ENCODE data around the gene S100A16. TPM values are rescaled to one million over a fixed set of nuclear protein-coding genes. Genes with fewer than 3 reads are reported as not detected.

Gene S100A16
- total RNA-seq, 1 experiment from 2014 or later: 14.6 TPM

DNA sequence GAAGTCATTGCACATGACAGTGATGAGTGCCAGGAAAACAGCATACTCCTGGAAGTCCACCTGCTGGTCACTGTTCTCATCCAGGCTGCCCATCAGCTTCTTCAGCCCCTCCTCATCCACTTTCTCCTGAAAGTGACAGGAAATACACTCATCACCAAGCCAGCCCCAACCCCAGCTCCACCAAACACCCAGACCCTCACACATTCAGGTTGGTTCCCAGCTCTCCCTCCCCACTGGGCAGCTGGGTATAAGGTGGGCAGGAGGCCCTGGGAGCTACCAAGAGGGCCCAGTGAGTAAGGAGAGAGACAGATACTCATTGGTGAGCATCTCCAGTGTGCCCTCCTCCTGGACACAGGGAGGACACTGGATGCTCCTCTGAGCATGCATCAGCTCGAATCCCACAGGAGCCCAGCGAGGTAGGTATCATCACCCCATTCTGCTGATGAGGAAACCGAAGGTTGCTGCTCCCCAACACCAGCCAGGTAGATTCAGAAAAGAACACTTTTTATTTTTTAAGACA, 51.4 kb downstream of the S100A16 start (continued):
- TF ChIP-seq, protein P1, sequence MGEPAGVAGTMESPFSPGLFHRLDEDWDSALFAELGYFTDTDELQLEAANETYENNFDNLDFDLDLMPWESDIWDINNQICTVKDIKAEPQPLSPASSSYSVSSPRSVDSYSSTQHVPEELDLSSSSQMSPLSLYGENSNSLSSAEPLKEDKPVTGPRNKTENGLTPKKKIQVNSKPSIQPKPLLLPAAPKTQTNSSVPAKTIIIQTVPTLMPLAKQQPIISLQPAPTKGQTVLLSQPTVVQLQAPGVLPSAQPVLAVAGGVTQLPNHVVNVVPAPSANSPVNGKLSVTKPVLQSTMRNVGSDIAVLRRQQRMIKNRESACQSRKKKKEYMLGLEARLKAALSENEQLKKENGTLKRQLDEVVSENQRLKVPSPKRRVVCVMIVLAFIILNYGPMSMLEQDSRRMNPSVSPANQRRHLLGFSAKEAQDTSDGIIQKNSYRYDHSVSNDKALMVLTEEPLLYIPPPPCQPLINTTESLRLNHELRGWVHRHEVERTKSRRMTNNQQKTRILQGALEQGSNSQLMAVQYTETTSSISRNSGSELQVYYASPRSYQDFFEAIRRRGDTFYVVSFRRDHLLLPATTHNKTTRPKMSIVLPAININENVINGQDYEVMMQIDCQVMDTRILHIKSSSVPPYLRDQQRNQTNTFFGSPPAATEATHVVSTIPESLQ (CRISPR knock-in tag; IDR thresholded peaks at IDR 0.05): no peak
- TF ChIP-seq, protein P2, sequence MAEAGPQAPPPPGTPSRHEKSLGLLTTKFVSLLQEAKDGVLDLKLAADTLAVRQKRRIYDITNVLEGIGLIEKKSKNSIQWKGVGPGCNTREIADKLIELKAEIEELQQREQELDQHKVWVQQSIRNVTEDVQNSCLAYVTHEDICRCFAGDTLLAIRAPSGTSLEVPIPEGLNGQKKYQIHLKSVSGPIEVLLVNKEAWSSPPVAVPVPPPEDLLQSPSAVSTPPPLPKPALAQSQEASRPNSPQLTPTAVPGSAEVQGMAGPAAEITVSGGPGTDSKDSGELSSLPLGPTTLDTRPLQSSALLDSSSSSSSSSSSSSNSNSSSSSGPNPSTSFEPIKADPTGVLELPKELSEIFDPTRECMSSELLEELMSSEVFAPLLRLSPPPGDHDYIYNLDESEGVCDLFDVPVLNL (CRISPR knock-in tag; IDR thresholded peaks at IDR 0.05; ENCODE audit: borderline replicate concordance, low read depth): no peak
- TF ChIP-seq MXD4 (CRISPR knock-in tag; IDR thresholded peaks at IDR 0.05; ENCODE audit: borderline replicate concordance): no peak
- no peak for TF ChIP-seq ZNF121 (CRISPR knock-in tag; IDR thresholded peaks at IDR 0.05)
- TF ChIP-seq RELA (CRISPR knock-in tag; IDR thresholded peaks at IDR 0.05; ENCODE audit: borderline replicate concordance): no peak

DNA sequence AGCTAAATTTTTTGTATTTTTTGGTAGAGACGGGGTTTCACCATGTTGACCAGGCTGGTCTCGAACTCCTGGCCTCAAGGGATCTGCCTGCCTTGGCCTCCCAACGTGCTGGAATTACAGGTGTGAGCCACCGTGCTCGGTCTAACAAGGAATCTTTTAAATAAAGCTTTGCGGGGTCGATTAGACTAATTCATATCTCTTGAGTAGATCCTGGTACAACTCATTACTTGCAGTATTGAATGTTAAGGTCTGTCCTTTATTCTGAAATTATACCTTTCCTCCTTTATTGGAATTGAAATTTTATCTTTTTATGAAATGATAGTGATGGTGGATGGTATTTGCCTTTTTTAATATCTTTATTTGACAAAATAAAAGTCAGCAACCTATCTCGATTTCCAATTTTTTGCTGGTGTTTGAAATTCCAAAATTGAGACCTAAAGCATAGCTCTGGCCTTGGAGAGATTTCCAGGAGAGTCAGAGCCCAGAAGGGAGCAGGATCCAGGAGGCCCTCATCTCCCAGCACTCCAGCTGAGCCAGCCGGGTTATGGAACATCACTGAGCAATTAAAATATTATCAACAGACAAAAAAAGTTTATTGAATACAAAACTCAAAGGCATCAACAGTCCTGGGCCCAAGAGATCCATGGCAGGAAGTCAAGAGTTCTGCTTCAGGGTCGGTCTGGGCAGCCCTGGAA, 52.0 kb downstream of the S100A16 start:
- CTCF ChIA-PET: interaction anchor here (0.7 to 3.9 kb wide), 10 partner anchors 9 to 207 kb away, joined by 3 to 28 read pairs (median 5); partner anchors contain the start of genes S100A1, S100A13 and S100A6
- no peaks in the 10 kb centered on the region for H3K36me3 Mint-ChIP-seq

DNA sequence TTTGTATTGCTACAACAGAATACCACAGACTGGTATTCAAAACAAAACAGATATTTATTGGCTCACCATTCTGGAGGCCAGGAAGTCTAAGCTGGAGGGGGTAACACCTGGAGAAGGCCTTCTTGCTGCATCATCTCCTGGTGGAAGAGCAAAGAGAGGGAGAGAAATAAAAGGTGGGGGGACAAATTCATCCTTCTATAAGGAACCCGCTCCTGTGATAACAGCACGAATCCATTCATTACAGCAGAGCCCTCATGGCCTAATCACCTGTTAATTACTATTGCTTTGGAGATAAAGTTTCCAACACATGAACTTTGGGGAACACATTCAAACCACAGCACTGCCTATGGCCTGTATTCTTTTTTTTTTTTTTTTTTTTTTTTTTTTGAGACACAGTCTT, 52.7 kb downstream of the S100A16 start:
- DNase-seq (ENCODE audit: low spot score): no peak
- POLR2A ChIA-PET: no interaction called here
- Mint-ChIP-seq H3K36me3 (no peaks in the 10 kb centered on the region), H3K9me3 (no peaks in the 10 kb centered on the region), H3K4me3 (no peak overlapping the region), H3K27ac (no peak overlapping the region), H3K27me3 (ENCODE audit: low read depth) (no peaks in the 10 kb centered on the region; the same call in 1 of the 2 replicates), H3K4me1 (peaks cover 1% of the 10 kb centered on the region; the same call in 1 of the 2 replicates)
- CTCF ChIA-PET: interaction anchor here (0.9 to 1.4 kb wide), 5 partner anchors 8 to 67 kb away, joined by 3 to 6 read pairs (median 4); partner anchors contain the start of gene S100A13
- TF ChIP-seq ZNF671 (CRISPR knock-in tag; IDR thresholded peaks at IDR 0.05): no peak
- TF ChIP-seq, protein P3, sequence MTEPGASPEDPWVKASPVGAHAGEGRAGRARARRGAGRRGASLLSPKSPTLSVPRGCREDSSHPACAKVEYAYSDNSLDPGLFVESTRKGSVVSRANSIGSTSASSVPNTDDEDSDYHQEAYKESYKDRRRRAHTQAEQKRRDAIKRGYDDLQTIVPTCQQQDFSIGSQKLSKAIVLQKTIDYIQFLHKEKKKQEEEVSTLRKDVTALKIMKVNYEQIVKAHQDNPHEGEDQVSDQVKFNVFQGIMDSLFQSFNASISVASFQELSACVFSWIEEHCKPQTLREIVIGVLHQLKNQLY (CRISPR knock-in tag; IDR thresholded peaks at IDR 0.05): no peak
- TF ChIP-seq NR2C2 (CRISPR knock-in tag; IDR thresholded peaks at IDR 0.05): no peak
- TF ChIP-seq, protein P4, sequence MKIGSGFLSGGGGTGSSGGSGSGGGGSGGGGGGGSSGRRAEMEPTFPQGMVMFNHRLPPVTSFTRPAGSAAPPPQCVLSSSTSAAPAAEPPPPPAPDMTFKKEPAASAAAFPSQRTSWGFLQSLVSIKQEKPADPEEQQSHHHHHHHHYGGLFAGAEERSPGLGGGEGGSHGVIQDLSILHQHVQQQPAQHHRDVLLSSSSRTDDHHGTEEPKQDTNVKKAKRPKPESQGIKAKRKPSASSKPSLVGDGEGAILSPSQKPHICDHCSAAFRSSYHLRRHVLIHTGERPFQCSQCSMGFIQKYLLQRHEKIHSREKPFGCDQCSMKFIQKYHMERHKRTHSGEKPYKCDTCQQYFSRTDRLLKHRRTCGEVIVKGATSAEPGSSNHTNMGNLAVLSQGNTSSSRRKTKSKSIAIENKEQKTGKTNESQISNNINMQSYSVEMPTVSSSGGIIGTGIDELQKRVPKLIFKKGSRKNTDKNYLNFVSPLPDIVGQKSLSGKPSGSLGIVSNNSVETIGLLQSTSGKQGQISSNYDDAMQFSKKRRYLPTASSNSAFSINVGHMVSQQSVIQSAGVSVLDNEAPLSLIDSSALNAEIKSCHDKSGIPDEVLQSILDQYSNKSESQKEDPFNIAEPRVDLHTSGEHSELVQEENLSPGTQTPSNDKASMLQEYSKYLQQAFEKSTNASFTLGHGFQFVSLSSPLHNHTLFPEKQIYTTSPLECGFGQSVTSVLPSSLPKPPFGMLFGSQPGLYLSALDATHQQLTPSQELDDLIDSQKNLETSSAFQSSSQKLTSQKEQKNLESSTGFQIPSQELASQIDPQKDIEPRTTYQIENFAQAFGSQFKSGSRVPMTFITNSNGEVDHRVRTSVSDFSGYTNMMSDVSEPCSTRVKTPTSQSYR (CRISPR knock-in tag; IDR thresholded peaks at IDR 0.05): no peak
- TF ChIP-seq CREM (CRISPR knock-in tag; IDR thresholded peaks at IDR 0.05): no peak
- no peak for TF ChIP-seq TP53 (CRISPR knock-in tag; IDR thresholded peaks at IDR 0.05)
- TF ChIP-seq MXD4 (CRISPR knock-in tag; IDR thresholded peaks at IDR 0.05; ENCODE audit: borderline replicate concordance): no peak
- TF ChIP-seq, protein P5, sequence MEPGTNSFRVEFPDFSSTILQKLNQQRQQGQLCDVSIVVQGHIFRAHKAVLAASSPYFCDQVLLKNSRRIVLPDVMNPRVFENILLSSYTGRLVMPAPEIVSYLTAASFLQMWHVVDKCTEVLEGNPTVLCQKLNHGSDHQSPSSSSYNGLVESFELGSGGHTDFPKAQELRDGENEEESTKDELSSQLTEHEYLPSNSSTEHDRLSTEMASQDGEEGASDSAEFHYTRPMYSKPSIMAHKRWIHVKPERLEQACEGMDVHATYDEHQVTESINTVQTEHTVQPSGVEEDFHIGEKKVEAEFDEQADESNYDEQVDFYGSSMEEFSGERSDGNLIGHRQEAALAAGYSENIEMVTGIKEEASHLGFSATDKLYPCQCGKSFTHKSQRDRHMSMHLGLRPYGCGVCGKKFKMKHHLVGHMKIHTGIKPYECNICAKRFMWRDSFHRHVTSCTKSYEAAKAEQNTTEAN (CRISPR knock-in tag; IDR thresholded peaks at IDR 0.05): no peak
- TF ChIP-seq ZNF232 (CRISPR knock-in tag; IDR thresholded peaks at IDR 0.05): no peak
- TF ChIP-seq ZNF219 (CRISPR knock-in tag; IDR thresholded peaks at IDR 0.05; ENCODE audit: borderline replicate concordance): no peak
- no peak for ATAC-seq

More for the DNA sequence above, 52.0 kb downstream of the S100A16 start:
- TF ChIP-seq EMX1 (CRISPR knock-in tag; IDR thresholded peaks at IDR 0.05) (no peak), SMAD4 (CRISPR knock-in tag; IDR thresholded peaks at IDR 0.05) (no peak), ZNF219 (CRISPR knock-in tag; IDR thresholded peaks at IDR 0.05; ENCODE audit: borderline replicate concordance) (no peak), FOXK1 (CRISPR knock-in tag; IDR thresholded peaks at IDR 0.05) (no peak), CREB1 (CRISPR knock-in tag; IDR thresholded peaks at IDR 0.05) (no peak), ZBTB21 (CRISPR knock-in tag; IDR thresholded peaks at IDR 0.05; ENCODE audit: borderline replicate concordance) (no peak), ESRRA (CRISPR knock-in tag; IDR thresholded peaks at IDR 0.05; ENCODE audit: borderline replicate concordance) (no peak)
- TF ChIP-seq, protein P6, sequence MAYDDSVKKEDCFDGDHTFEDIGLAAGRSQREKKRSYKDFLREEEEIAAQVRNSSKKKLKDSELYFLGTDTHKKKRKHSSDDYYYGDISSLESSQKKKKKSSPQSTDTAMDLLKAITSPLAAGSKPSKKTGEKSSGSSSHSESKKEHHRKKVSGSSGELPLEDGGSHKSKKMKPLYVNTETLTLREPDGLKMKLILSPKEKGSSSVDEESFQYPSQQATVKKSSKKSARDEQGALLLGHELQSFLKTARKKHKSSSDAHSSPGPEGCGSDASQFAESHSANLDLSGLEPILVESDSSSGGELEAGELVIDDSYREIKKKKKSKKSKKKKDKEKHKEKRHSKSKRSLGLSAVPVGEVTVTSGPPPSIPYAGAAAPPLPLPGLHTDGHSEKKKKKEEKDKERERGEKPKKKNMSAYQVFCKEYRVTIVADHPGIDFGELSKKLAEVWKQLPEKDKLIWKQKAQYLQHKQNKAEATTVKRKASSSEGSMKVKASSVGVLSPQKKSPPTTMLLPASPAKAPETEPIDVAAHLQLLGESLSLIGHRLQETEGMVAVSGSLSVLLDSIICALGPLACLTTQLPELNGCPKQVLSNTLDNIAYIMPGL (CRISPR knock-in tag; IDR thresholded peaks at IDR 0.05): no peak
- TF ChIP-seq, protein P7, sequence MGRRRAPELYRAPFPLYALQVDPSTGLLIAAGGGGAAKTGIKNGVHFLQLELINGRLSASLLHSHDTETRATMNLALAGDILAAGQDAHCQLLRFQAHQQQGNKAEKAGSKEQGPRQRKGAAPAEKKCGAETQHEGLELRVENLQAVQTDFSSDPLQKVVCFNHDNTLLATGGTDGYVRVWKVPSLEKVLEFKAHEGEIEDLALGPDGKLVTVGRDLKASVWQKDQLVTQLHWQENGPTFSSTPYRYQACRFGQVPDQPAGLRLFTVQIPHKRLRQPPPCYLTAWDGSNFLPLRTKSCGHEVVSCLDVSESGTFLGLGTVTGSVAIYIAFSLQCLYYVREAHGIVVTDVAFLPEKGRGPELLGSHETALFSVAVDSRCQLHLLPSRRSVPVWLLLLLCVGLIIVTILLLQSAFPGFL (CRISPR knock-in tag; IDR thresholded peaks at IDR 0.05; ENCODE audit: borderline replicate concordance): no peak
- POLR2A ChIA-PET: no interaction called here
- no peak overlapping the region for H3K4me3 Mint-ChIP-seq
- H3K27ac Mint-ChIP-seq: no peak overlapping the region
- no peak for DNase-seq (ENCODE audit: low spot score)
- no peaks in the 10 kb centered on the region for H3K9me3 Mint-ChIP-seq
- no peak for ATAC-seq
- peaks cover 5% of the 10 kb centered on the region for H3K4me1 Mint-ChIP-seq
- no peaks in the 10 kb centered on the region; the same call in 1 of the 2 replicates for H3K27me3 Mint-ChIP-seq (ENCODE audit: low read depth)

Data from WTC11 (cell line).